ENCODE measurements around the gene NELL1. TPM values are rescaled to one million over a fixed set of nuclear protein-coding genes. Genes with fewer than 3 reads are reported as not detected.

The NELL1 gene
- total RNA-seq, 1 donor from 2014 or later: not detected

DNA sequence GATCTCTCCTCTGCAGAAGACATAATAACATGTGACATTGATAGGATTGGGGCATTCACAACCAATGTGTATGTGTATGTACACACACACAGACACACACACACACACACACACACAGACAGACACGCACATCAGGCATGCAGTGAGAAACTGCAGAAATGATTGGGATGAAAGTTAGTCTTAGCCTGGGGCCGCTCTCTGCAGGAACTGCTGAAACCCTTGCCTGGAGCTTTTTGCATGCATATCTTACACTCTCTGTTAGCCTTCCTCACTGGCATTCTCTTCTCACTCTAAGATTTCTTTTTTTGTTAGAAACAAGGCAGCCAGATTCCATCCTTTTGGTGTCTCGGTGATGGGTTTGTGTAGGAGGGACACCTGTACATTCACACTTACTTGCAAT is 337.9 kb downstream of the NELL1 start:
- Mint-ChIP-seq H3K9me3 (peaks cover 1% of the 10 kb centered on the region), H3K27ac (no peak overlapping the region), H3K36me3 (ENCODE audit: low read depth) (no peaks in the 10 kb centered on the region), H3K27me3 (no peaks in the 10 kb centered on the region), H3K4me1 (no peaks in the 10 kb centered on the region), H3K4me3 (no peak overlapping the region)
- TF ChIP-seq CTCF (IDR thresholded peaks at IDR 0.05): no peak
- DNase-seq (no peak), ATAC-seq (ENCODE audit: low read depth) (no peak)
- intact Hi-C loops (cut with micrococcal nuclease): no loop called here
- ChIA-PET CTCF (no interaction called here), POLR2A (no interaction called here)

DNA sequence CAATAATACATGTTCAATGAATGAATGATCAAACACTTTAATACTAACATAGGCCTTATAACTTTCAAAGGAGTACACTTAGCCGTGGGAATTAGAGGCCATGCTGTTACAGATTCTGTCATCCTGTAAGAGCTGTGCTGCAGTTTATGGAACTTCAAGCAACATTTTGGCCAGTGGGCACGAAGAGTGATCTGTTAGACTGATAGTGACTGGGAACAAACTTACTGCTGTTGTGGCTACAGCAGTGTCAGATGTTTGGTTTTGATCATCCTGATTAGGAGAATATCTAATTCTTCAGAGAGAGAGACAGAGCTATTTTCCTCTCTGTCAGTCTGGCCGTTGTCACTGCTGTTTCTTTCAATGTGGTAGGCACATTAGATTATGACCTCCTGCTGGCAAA is 348.9 kb downstream of the NELL1 start:
- H3K9me3 Mint-ChIP-seq: no peaks in the 10 kb centered on the region
- H3K4me1 Mint-ChIP-seq: no peaks in the 10 kb centered on the region
- ATAC-seq (ENCODE audit: low read depth) (no peak), DNase-seq (no peak)
- intact Hi-C loops (cut with micrococcal nuclease): no loop called here
- ChIA-PET POLR2A (no interaction called here), CTCF (no interaction called here)
- H3K27ac Mint-ChIP-seq: no peak overlapping the region
- no peak for TF ChIP-seq CTCF (IDR thresholded peaks at IDR 0.05)
- no peak overlapping the region for H3K4me3 Mint-ChIP-seq
- H3K27me3 Mint-ChIP-seq: no peaks in the 10 kb centered on the region
- no peaks in the 10 kb centered on the region for H3K36me3 Mint-ChIP-seq (ENCODE audit: low read depth)

GRCh38 chr11:21026685-21027084 is 357.3 kb downstream of the NELL1 start:
- intact Hi-C loops (cut with micrococcal nuclease): no loop called here
- H3K4me3 Mint-ChIP-seq: no peak overlapping the region
- no peak overlapping the region for H3K27ac Mint-ChIP-seq
- ATAC-seq (ENCODE audit: low read depth) (no peak), DNase-seq (no peak)
- no peak for TF ChIP-seq CTCF (IDR thresholded peaks at IDR 0.05)
- no peaks in the 10 kb centered on the region for H3K9me3 Mint-ChIP-seq
- no peaks in the 10 kb centered on the region for H3K4me1 Mint-ChIP-seq
- H3K36me3 Mint-ChIP-seq (ENCODE audit: low read depth): no peaks in the 10 kb centered on the region
- no peaks in the 10 kb centered on the region for H3K27me3 Mint-ChIP-seq
- ChIA-PET POLR2A (no interaction called here), CTCF (no interaction called here)

DNA sequence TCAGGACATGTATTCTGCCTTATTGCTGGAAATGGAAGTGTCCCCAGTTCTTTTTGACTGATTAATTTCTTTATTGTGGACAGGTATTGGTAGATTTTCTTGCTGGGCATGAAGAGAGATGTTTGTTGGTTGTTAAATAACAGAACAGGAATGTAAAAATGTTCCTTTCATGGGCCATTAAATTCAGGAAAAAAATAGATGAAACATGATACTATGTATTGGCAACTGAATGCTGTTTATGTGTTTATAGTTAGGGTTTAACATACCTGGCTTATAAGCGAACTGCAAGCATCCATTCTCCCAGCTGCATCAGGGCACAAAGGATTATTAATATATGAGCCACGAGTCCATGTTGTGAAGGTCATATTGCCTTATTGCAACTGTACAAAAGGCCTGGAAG is 368.5 kb downstream of the NELL1 start:
- CTCF ChIA-PET: no interaction called here
- H3K27ac Mint-ChIP-seq: no peak overlapping the region

DNA sequence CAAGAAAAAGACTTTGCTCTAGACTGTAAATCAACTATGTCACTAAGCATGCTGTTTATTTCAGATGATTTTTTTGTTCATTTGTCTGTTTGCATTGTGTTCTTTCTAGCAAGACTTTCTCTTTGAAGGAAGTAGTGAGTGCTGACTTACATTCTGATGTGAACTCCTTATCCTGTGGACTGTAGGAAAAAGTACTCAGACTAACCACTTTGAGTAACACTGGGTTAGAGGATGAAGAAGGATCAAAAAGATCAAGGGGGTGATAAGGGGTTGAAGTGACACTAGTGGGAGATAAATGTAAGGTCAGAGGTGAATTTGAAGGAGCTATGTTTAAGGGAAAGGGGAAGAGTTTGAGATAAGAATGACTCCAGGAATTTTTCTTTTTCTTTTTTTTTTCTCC is 369.4 kb downstream of the NELL1 start:
- no peak for TF ChIP-seq CTCF (IDR thresholded peaks at IDR 0.05)
- intact Hi-C loops (cut with micrococcal nuclease): no loop called here
- DNase-seq (no peak), ATAC-seq (ENCODE audit: low read depth) (no peak)
- Mint-ChIP-seq H3K4me1 (no peaks in the 10 kb centered on the region), H3K4me3 (no peak overlapping the region), H3K9me3 (peaks cover 9% of the 10 kb centered on the region), H3K36me3 (ENCODE audit: low read depth) (no peaks in the 10 kb centered on the region), H3K27ac (no peak overlapping the region), H3K27me3 (no peaks in the 10 kb centered on the region)
- ChIA-PET POLR2A (no interaction called here), CTCF (no interaction called here)

More for the DNA sequence above, 368.5 kb downstream of the NELL1 start:
- Mint-ChIP-seq H3K4me3 (no peak overlapping the region), H3K36me3 (ENCODE audit: low read depth) (no peaks in the 10 kb centered on the region), H3K9me3 (peaks cover 9% of the 10 kb centered on the region), H3K27me3 (no peaks in the 10 kb centered on the region), H3K4me1 (no peaks in the 10 kb centered on the region)
- no peak for TF ChIP-seq CTCF (IDR thresholded peaks at IDR 0.05)
- intact Hi-C loops (cut with micrococcal nuclease): no loop called here
- POLR2A ChIA-PET: no interaction called here
- DNase-seq (no peak), ATAC-seq (ENCODE audit: low read depth) (no peak)
